Activated CD4-positive, CD25-positive, alpha-beta regulatory T cell treated with anti-CD3 and anti-CD28 coated beads, Interleukin-2, amount 50 U/mL, for 72 hours (primary cell): ENCODE measurements around the gene IPO7.
"Not testable (repeated sequence)": the region's sequence is repeated elsewhere in the genome, so short reads cannot be mapped to it uniquely, and the experiment has no call there.

Source experiments
- DNase-seq: peaks from one replicate; pipeline ENCODE4 v3.0.0; 2021

Gene IPO7

DNA sequence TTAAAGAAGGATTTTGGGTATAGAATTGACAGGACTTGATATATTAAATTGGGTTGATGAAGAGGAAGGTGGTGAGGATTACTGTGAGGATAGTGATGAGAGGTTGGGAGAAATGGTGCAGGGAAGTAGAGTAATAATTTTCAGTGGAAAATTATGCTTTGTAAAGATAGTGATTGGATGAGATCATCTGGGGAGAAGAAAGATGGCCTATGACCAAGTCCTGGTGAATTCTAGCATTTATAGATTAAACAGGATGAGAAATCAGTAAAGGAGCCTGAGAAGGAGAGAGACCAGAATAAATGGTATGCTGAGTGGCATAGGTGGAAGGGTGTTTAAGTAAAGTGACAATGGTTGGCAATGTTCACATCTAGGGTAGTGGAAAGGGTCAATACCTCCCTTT is 15.0 kb downstream of the IPO7 start:
- no peak for DNase-seq

- DNase-seq, result not testable (repeated sequence)
These were observed 17.4 kb downstream of the IPO7 start for GRCh38 chr11:9401884-9402283.

DNA sequence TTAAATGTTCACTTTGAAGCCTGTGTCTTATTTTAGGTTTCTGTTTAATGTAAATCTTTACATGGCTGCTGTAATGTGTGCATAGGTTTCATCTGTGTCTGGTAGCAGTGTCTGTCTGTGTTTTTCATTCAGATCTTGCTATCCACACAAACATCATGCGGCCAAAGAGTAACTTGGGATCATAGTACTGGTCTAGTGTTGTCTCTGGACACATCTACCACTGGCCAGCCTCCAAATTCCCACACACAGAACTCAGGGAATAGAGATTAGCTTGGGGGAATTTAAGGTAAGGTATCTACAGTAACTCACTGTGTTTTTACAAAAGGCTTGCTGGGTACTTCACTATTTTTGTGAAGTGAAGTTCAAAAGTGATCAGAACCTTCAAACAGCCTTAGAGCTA is 44.3 kb downstream of the IPO7 start:
- DNase-seq, result no peak

GRCh38 chr11:9438611-9439010 is 54.2 kb downstream of the IPO7 start:
- DNase-seq, result no peak

- DNase-seq, result no peak
These were observed 61.8 kb downstream of the IPO7 start for GRCh38 chr11:9446230-9446629.

DNA sequence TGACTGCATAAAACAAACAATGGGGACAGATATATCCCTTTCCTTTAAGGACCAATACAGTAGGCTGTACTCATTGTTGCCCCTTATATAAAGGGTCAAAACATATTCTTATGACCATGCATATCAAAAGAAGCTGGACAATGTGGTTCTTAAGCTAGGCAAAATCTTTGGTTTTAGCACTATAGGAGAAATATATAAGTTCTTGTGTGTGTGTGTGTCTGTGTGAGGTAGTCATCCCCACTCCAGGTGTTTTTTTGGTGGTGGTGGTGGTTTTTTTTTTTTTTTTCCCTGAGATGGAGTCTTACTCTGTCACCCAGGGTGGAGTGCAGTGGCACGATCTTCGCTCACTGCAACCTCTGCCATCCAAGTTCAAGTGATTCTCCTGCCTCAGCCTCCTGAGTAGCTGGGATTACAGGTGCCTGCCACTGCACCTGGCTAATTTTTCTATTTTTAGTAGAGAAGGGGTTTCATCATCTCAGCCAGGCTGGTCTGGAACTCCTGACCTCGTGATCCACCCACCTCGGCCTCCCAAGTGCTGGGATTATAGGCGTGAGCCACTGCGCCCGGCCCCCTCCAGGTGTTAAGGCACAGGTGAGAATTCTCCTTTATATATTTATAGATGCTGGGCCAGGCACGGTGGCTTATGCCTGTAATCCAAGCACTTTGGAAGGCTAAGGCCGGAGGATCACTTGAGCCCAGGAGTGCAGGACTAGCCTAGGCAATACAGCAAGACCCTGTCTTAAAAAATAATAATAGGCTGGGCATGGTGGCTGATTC is 64.3 kb downstream of the IPO7 start:
- DNase-seq, result no peak

DNA sequence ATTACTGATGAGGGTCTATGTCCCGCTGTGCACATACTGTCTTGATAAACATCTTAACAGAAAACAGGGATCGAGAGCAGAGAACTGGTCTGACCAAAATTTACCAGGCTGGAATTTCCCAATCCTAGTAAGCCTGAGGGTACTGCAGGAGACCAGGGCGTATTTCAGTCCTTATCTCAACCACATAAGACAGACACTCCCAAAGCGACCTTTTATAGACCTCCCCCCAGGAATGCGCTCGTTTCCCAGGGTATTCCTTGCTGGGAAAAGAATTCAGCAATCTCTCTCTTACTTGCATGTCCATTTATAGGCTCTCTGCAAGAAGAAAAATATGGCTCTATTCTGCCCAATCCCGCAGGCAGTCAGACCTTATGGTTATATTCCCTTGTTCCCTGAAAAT is 67.6 kb downstream of the IPO7 start:
- DNase-seq, result not testable (repeated sequence)

- no peak for DNase-seq
These were observed 71.3 kb downstream of the IPO7 start for GRCh38 chr11:9455722-9456121.

GRCh38 chr11:9459667-9460321 is 75.3 kb downstream of the IPO7 start:
- DNase-seq, result no peak

DNA sequence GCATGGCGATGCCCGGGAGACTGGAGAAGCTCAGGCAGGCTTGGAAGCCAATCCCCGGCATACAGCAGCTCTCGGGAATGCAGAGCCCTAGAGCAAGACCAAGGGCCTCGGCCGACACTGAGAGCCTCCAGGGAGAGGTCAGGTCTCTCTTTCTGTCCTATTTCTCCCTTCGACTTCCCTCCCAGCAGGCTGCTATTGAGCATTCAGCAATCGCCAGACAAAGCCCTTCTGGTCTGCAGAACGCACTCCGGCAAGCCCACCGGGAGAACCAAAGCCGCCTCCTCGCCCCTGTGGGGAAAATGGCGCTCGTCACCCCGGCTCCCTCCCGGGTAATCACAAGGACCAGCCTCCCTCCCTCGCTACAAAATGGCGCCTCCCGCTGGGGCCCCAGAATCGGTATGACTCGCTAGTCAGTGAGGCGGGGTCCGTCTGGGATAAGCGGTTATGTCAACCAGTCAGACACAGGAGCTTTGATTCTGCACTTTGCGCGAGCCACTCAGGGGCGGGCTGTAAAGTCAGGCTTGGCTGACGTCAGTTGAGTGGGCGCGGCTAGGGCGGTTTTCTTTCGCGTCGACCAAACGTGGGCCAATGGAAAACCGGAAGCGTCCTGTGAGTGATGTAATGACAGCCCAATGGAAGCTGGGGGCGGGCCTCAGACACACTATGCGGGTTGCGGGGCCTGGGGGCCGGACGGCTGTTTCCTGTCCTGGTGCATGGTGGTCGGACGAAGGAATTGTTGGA is 76.0 kb downstream of the IPO7 start, which contains the start of gene ZNF143:
TSS of gene ZNF143 (plus strand) at position 691 of the 741 bp plus-strand sequence. CDS start 10,297 bp downstream, outside the sequence.
- peak; percentile 99 for DNase-seq

DNA sequence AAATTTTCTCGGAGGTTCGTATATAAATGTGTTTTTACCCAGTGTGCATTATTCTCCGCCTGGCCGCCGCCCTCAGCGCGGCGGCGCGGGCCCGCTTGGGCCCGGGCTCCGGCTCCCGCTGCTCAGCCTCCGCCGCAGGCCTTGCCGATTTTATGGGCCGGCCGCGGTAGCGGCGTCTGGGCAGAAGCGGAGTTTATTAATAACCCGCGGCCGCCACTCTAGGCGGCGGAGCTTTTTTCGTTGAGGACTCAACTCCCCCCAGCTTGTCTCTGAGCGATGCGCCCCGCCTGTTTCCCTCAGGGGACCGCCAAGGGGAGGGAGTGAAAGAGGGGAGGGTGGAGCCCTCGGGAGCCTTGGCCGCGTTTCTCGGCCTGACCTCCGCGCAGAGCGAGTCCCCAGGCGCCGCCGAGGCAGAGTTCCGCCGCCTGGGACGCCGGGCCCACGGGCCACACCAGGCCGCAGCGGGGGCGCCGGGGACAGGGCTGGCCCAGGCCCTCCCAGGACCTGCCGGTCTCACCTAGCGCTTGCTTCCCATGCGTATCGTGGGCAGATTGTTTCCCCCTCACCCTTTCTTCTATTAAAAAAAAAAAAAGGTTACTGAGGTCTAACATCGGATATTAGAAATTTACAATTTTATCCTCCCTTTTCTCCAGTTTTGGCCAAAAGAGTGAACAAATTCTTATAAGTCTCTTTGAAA is 76.8 kb downstream of the IPO7 start:
- peak; percentile 75 for DNase-seq

GRCh38 chr11:9461760-9462134 is 77.3 kb downstream of the IPO7 start:
- no peak for DNase-seq

- DNase-seq, result no peak
These were observed 77.8 kb downstream of the IPO7 start for GRCh38 chr11:9462172-9462799.

DNA sequence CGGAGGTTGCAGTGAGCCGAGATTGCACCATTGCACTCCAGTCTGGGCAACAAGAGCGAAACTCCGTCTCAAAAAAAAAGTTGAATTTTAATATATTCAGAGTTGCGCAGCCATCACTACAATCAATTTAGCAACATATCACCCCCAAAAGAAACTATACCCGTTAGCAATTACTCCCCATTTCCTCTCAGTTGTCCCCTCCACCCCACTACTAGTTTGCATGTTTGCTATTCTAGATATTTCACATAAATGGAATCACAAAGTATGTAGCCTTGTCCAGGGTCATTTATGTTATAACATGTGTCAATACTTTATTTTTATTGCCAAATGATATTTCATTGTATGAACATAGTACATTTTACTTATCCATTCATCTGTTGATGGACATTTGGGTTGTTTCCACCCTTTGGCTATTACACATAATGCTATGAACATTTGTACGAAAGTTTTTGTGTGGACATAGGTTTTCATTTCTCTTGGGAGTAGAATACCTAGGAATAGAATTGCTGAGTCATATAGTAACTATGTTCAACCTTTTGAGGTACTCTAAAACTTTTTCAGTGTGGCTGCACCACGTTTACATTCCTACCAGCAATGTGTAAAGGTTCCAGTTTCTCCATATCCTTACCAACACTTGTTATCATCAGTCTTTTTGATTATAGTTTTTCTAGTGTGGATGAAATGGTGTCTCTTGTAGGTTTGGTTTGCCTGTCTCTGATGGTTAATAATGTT is 78.5 kb downstream of the IPO7 start:
- no peak for DNase-seq

GRCh38 chr11:9470765-9471164 is 86.3 kb downstream of the IPO7 start:
- no peak for DNase-seq

GRCh38 chr11:9473408-9473807 is 89.0 kb downstream of the IPO7 start:
- DNase-seq, result no peak

- DNase-seq, result no peak
These were observed 95.4 kb downstream of the IPO7 start for GRCh38 chr11:9479899-9480298.

DNA sequence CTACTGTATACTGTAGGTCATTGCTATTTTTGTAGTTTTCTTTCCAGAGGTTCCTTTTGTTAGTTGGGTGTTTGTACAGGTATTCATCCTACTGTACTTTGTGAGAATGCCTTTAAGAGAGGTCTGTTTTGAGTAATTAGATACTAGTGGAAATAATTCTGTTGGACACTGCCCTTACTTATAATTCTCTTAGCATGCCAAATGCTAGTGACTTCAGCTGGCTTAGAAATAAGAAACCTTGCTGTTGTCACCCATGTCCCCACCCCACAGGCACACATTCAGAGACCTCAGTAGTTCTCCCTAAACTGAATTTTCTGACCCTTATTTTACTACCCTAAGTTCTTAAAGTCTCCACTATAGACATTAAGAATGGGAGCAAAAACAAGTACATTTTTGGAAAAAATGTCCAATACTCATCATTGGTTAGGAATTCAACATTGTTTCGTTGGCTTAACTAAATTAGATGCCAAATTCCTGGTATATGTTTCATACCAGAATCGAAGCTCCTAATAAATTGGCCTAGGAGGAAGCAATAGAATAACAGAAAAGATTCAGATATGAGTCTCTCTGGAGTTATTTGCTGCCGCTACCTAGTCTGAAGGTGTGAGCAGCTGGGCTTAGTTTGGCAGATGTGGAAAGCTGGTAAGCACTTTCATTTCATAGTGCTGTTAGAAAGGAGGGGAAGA is 104.8 kb downstream of the IPO7 start:
- DNase-seq, result no peak

- DNase-seq, result no peak
These were observed 105.9 kb downstream of the IPO7 start for GRCh38 chr11:9490376-9490775.

DNA sequence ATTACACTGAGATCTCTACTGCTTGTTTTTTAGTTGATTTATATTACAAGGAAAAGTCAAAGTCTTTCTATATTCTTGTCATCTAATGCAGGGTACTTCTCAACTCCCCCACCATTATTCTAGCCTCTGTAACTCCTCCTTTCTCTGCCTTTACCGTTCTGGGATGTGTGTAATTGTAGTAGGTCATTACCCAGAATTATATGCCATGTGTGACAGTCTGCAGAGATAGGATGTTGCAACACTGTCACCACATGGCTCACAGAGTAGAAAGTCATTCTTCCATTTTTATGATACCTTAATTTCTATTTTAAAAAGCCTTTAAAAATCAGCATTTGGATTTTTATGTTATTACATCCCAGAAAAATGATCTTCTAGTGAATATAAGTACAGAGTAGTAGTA is 109.0 kb downstream of the IPO7 start:
- no peak for DNase-seq

DNA sequence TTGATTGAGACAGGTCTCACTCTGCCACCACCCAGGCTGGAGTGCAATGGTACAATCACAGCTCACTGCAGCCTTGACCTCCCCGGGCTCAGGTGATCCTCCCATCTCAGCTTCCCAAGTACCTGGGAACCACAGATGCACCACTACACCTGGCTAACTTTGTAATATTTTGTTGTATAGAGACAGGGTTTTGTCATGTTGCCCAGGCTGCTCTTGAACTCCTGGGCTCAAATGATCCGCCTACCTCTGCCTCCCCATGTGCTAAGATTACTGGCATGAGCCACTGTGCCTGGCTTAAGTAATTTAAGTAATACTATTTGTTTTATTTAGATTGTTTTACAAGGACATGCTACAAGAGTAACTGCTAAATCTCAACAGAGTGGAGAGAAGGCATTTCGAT is 109.9 kb downstream of the IPO7 start:
- DNase-seq, result no peak
